HCT116 (cell line): ENCODE measurements around the gene FOXA2.

Experiments used
- CTCF ChIP-seq, 3 experiments: fragments of 200-600 bp in 1 of 3; sonication (generic) in 1 of 3; IDR thresholded peaks in 2 of 3; conservative IDR thresholded peaks in 1 of 3; 2 replicates each; pipeline ENCODE4 v1.5.1; 2012 to 2017; ENCODE audit warnings: low read depth in 2 of 3, low read length in 2 of 3, antibody characterized with exemption in 1 of 3, borderline replicate concordance in 1 of 3, control low read depth in 1 of 3, mild to moderate bottlenecking in 1 of 3, mixed read lengths in 1 of 3, mixed run types in 1 of 3, moderate library complexity in 1 of 3; ENCODE audit not compliant: insufficient read depth in 1 of 3
- EGR1 ChIP-seq: IDR thresholded peaks from 2 replicates; pipeline ENCODE4 v1.6.1; 2012; ENCODE audit warnings: low read depth
- EZH2 ChIP-seq: fragments of 200-600 bp; sonication (generic); IDR thresholded peaks from 2 replicates; pipeline ENCODE4 v1.6.1; 2017; ENCODE audit warnings: antibody characterized with exemption, mixed run types
- MAX ChIP-seq: IDR thresholded peaks from 2 replicates; pipeline ENCODE4 v1.6.1; 2012
- RAD21 ChIP-seq: IDR thresholded peaks from 2 replicates; pipeline ENCODE4 v1.6.1; 2012; ENCODE audit warnings: low read depth, mild to moderate bottlenecking
- REST ChIP-seq: IDR thresholded peaks from 2 replicates; pipeline ENCODE4 v1.6.1; 2012; ENCODE audit warnings: low read depth

- no peak for TF ChIP-seq CTCF (IDR thresholded peaks at IDR 0.05 in 2 of 3, conservative IDR thresholded peaks at IDR 0.05 in 1 of 3; ENCODE audit: borderline replicate concordance in 1 of 3, insufficient read depth in 1 of 3, low read depth in 2 of 3, low read length in 2 of 3)
- TF ChIP-seq REST, result no peak
- TF ChIP-seq EGR1, result no peak
- no peak for TF ChIP-seq RAD21
- no peak for TF ChIP-seq MAX
- TF ChIP-seq EZH2, result no peak
Measured at GRCh38 chr20:22583773-22584521, 425 bp downstream of the FOXA2 start.
